ENCODE measurements around the gene CD300LF.

Gene CD300LF

GRCh38 chr17:74746376-74746775, 33.7 kb upstream of the CD300LF start:
- Histone ChIP-seq H4K91ac (ENCODE audit: low read depth, low read length) (no peak overlapping the region), H3K27ac (ENCODE audit: low read depth, low read length) (peak overlapping the region; percentile 58), H4K8ac (ENCODE audit: low read depth, low read length) (no peak overlapping the region), H3K4me1 (ENCODE audit: control insufficient read depth in 1 of 2, insufficient read depth in 2 of 2, low read length in 2 of 2) (peaks cover 39 to 47% of the 10 kb centered on the region in 2 experiments), H3K4me3 (ENCODE audit: low read depth, low read length) (no peak overlapping the region), H2BK12ac (ENCODE audit: low read length) (no peak overlapping the region), H2AFZ (ENCODE audit: insufficient read depth, low read length, poor library complexity) (no peak overlapping the region), H4K12ac (ENCODE audit: low read depth, low read length) (no peak overlapping the region), H3K14ac (ENCODE audit: low read length) (no peak overlapping the region), H3K79me1 (ENCODE audit: low read length) (peaks cover 11% of the 10 kb centered on the region), H2AK5ac (ENCODE audit: low read length) (no peak overlapping the region), H3K18ac (ENCODE audit: low read length) (no peak overlapping the region), H3K36me3 (ENCODE audit: control insufficient read depth in 1 of 2, insufficient read depth in 2 of 2, low read length in 2 of 2) (no peaks in the 10 kb centered on the region), H3K27me3 (ENCODE audit: insufficient read depth, low read length) (no peaks in the 10 kb centered on the region), H3K23ac (ENCODE audit: low read length) (no peak overlapping the region), H2BK5ac (ENCODE audit: low read depth, low read length, poor library complexity) (no peak overlapping the region), H3K79me2 (ENCODE audit: control insufficient read depth, insufficient read depth, low read length, poor library complexity) (peaks cover 17% of the 10 kb centered on the region), H3K9ac (ENCODE audit: low read length) (no peak overlapping the region), H3K9me3 (ENCODE audit: insufficient read depth, low read depth, low read length) (peaks cover 3% of the 10 kb centered on the region), H2BK120ac (ENCODE audit: insufficient read depth, low read length, poor library complexity) (no peak overlapping the region), H3K4me2 (ENCODE audit: low read length) (no peak overlapping the region), H3K4ac (ENCODE audit: low read depth, low read length) (no peak overlapping the region)
- DNase-seq: no peak
- no CpG with 5 or more reads among the region's 5 CpGs for WGBS (ENCODE audit: extremely low coverage, insufficient coverage, insufficient read length)

GRCh38 chr17:74745548-74746177, 32.9 kb upstream of the CD300LF start:
- Histone ChIP-seq H2AFZ (ENCODE audit: insufficient read depth, low read length, poor library complexity) (no peak overlapping the region), H3K9ac (ENCODE audit: low read length) (no peak overlapping the region), H3K4me2 (ENCODE audit: low read length) (no peak overlapping the region), H4K8ac (ENCODE audit: low read depth, low read length) (no peak overlapping the region), H2BK5ac (ENCODE audit: low read depth, low read length, poor library complexity) (no peak overlapping the region), H3K4ac (ENCODE audit: low read depth, low read length) (no peak overlapping the region), H3K18ac (ENCODE audit: low read length) (no peak overlapping the region), H3K9me3 (ENCODE audit: insufficient read depth, low read depth, low read length) (peaks cover 3% of the 10 kb centered on the region), H4K12ac (ENCODE audit: low read depth, low read length) (no peak overlapping the region), H3K4me1 (ENCODE audit: control insufficient read depth in 1 of 2, insufficient read depth in 2 of 2, low read length in 2 of 2) (peaks cover 37 to 44% of the 10 kb centered on the region in 2 experiments), H4K91ac (ENCODE audit: low read depth, low read length) (no peak overlapping the region), H3K4me3 (ENCODE audit: low read depth, low read length) (no peak overlapping the region), H3K36me3 (ENCODE audit: control insufficient read depth in 1 of 2, insufficient read depth in 2 of 2, low read length in 2 of 2) (no peaks in the 10 kb centered on the region), H3K23ac (ENCODE audit: low read length) (no peak overlapping the region), H3K27ac (ENCODE audit: low read depth, low read length) (no peak overlapping the region), H2BK120ac (ENCODE audit: insufficient read depth, low read length, poor library complexity) (no peak overlapping the region), H3K79me1 (ENCODE audit: low read length) (peaks cover 11% of the 10 kb centered on the region), H2BK12ac (ENCODE audit: low read length) (no peak overlapping the region), H2AK5ac (ENCODE audit: low read length) (no peak overlapping the region), H3K27me3 (ENCODE audit: insufficient read depth, low read length) (no peaks in the 10 kb centered on the region), H3K14ac (ENCODE audit: low read length) (no peak overlapping the region), H3K79me2 (ENCODE audit: control insufficient read depth, insufficient read depth, low read length, poor library complexity) (peaks cover 17% of the 10 kb centered on the region)
- no CpG with 5 or more reads among the region's 8 CpGs for WGBS (ENCODE audit: extremely low coverage, insufficient coverage, insufficient read length)
- no peak for DNase-seq

GRCh38 chr17:74744714-74745547, 32.2 kb upstream of the CD300LF start:
- Histone ChIP-seq H3K79me2 (ENCODE audit: control insufficient read depth, insufficient read depth, low read length, poor library complexity) (peaks cover 12% of the 10 kb centered on the region), H3K4ac (ENCODE audit: low read depth, low read length) (no peak overlapping the region), H4K91ac (ENCODE audit: low read depth, low read length) (no peak overlapping the region), H3K36me3 (ENCODE audit: control insufficient read depth in 1 of 2, insufficient read depth in 2 of 2, low read length in 2 of 2) (no peaks in the 10 kb centered on the region), H4K8ac (ENCODE audit: low read depth, low read length) (no peak overlapping the region), H3K4me1 (ENCODE audit: control insufficient read depth in 1 of 2, insufficient read depth in 2 of 2, low read length in 2 of 2) (peaks cover 32 to 38% of the 10 kb centered on the region in 2 experiments), H3K23ac (ENCODE audit: low read length) (no peak overlapping the region), H3K79me1 (ENCODE audit: low read length) (peaks cover 11% of the 10 kb centered on the region), H3K4me2 (ENCODE audit: low read length) (peak overlapping the region; percentile 39), H3K14ac (ENCODE audit: low read length) (no peak overlapping the region), H2AK5ac (ENCODE audit: low read length) (no peak overlapping the region), H2BK120ac (ENCODE audit: insufficient read depth, low read length, poor library complexity) (no peak overlapping the region), H3K27ac (ENCODE audit: low read depth, low read length) (no peak overlapping the region), H2BK12ac (ENCODE audit: low read length) (no peak overlapping the region), H3K27me3 (ENCODE audit: insufficient read depth, low read length) (no peaks in the 10 kb centered on the region), H3K9me3 (ENCODE audit: insufficient read depth, low read depth, low read length) (peaks cover 3% of the 10 kb centered on the region), H3K9ac (ENCODE audit: low read length) (no peak overlapping the region), H2BK5ac (ENCODE audit: low read depth, low read length, poor library complexity) (no peak overlapping the region), H3K18ac (ENCODE audit: low read length) (no peak overlapping the region), H2AFZ (ENCODE audit: insufficient read depth, low read length, poor library complexity) (no peak overlapping the region), H4K12ac (ENCODE audit: low read depth, low read length) (no peak overlapping the region), H3K4me3 (ENCODE audit: low read depth, low read length) (no peak overlapping the region)
- peak; percentile 83 to 94 for DNase-seq
- WGBS (ENCODE audit: extremely low coverage, insufficient coverage, insufficient read length): no CpG with 5 or more reads among the region's 24 CpGs

GRCh38 chr17:74744349-74744713, 31.6 kb upstream of the CD300LF start:
- Histone ChIP-seq H3K27ac (ENCODE audit: low read depth, low read length) (no peak overlapping the region), H3K27me3 (ENCODE audit: insufficient read depth, low read length) (no peaks in the 10 kb centered on the region), H2BK120ac (ENCODE audit: insufficient read depth, low read length, poor library complexity) (no peak overlapping the region), H3K79me1 (ENCODE audit: low read length) (peaks cover 11% of the 10 kb centered on the region), H2AFZ (ENCODE audit: insufficient read depth, low read length, poor library complexity) (no peak overlapping the region), H3K4me2 (ENCODE audit: low read length) (no peak overlapping the region), H3K4me3 (ENCODE audit: low read depth, low read length) (no peak overlapping the region), H3K18ac (ENCODE audit: low read length) (no peak overlapping the region), H2BK5ac (ENCODE audit: low read depth, low read length, poor library complexity) (no peak overlapping the region), H4K12ac (ENCODE audit: low read depth, low read length) (no peak overlapping the region), H3K79me2 (ENCODE audit: control insufficient read depth, insufficient read depth, low read length, poor library complexity) (peaks cover 8% of the 10 kb centered on the region), H3K36me3 (ENCODE audit: control insufficient read depth in 1 of 2, insufficient read depth in 2 of 2, low read length in 2 of 2) (no peaks in the 10 kb centered on the region), H4K91ac (ENCODE audit: low read depth, low read length) (no peak overlapping the region), H3K4me1 (ENCODE audit: control insufficient read depth in 1 of 2, insufficient read depth in 2 of 2, low read length in 2 of 2) (peaks cover 29 to 33% of the 10 kb centered on the region in 2 experiments), H3K4ac (ENCODE audit: low read depth, low read length) (no peak overlapping the region), H3K23ac (ENCODE audit: low read length) (no peak overlapping the region), H3K9me3 (ENCODE audit: insufficient read depth, low read depth, low read length) (peaks cover 3% of the 10 kb centered on the region), H2AK5ac (ENCODE audit: low read length) (no peak overlapping the region), H2BK12ac (ENCODE audit: low read length) (no peak overlapping the region), H3K9ac (ENCODE audit: low read length) (no peak overlapping the region), H4K8ac (ENCODE audit: low read depth, low read length) (no peak overlapping the region), H3K14ac (ENCODE audit: low read length) (no peak overlapping the region)
- no CpG with 5 or more reads among the region's 2 CpGs for whole genome bisulfite sequencing (ENCODE audit: extremely low coverage, insufficient coverage, insufficient read length)
- no peak for DNase-seq

Data from trophoblast cell (in vitro differentiated cells and primary cell).